Adrenal gland (tissue), 5 donors: Measurements from ENCODE around the gene KCNN3.

Source experiments
- POLR2A ChIP-seq, 2 donors: fragments of 450-650 bp; IDR thresholded peaks; one replicate each; pipeline ENCODE4 v1.6.1; 2017; ENCODE audit warnings: antibody characterized with exemption in 2 of 2, mild to moderate bottlenecking in 2 of 2, moderate library complexity in 1 of 2
- TF ChIP-seq, protein P1 (sequence below), 6 experiments: fragments of 450-650 bp in 4 of 6; fragments of 200-600 bp in 2 of 6; sonication (generic) in 1 of 6; IDR thresholded peaks; 1 replicate in 5 of 6; 2 replicates in 1 of 6; pipeline versions ENCODE4 v1.5.1 to v1.8.0; 2016 to 2021; ENCODE audit warnings: antibody characterized with exemption in 6 of 6, mild to moderate bottlenecking in 2 of 6, moderate library complexity in 1 of 6
- donor health status: DM: no; HTN: no; CAD: no.

GRCh38 chr1:154747740-154748404, 122.2 kb downstream of the KCNN3 start:
- TF ChIP-seq, protein P1, sequence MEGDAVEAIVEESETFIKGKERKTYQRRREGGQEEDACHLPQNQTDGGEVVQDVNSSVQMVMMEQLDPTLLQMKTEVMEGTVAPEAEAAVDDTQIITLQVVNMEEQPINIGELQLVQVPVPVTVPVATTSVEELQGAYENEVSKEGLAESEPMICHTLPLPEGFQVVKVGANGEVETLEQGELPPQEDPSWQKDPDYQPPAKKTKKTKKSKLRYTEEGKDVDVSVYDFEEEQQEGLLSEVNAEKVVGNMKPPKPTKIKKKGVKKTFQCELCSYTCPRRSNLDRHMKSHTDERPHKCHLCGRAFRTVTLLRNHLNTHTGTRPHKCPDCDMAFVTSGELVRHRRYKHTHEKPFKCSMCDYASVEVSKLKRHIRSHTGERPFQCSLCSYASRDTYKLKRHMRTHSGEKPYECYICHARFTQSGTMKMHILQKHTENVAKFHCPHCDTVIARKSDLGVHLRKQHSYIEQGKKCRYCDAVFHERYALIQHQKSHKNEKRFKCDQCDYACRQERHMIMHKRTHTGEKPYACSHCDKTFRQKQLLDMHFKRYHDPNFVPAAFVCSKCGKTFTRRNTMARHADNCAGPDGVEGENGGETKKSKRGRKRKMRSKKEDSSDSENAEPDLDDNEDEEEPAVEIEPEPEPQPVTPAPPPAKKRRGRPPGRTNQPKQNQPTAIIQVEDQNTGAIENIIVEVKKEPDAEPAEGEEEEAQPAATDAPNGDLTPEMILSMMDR (IDR thresholded peaks at IDR 0.05), result no peak
- no peak for TF ChIP-seq POLR2A (IDR thresholded peaks at IDR 0.05)
